IMR-90 (cell line): ENCODE data around the gene MAN2B1.

ENCODE experiments used
- CEBPB ChIP-seq: IDR thresholded peaks from 2 replicates; pipeline ENCODE4 v1.6.1; 2012; ENCODE audit warnings: low read depth, low read length, improper control_type of control experiment
- FOS ChIP-seq: fragments of 150-350 bp; IDR thresholded peaks from 2 replicates; pipeline ENCODE4 v1.6.1; 2016; ENCODE audit warnings: low read depth, low read length
- MXI1 ChIP-seq: IDR thresholded peaks from 2 replicates; pipeline ENCODE4 v1.6.1; 2012; ENCODE audit warnings: low read depth, mild to moderate bottlenecking, low read length, moderate library complexity, borderline replicate concordance
- POLR2A ChIP-seq: IDR thresholded peaks from 2 replicates; pipeline ENCODE4 v1.6.1; 2012; ENCODE audit warnings: mild to moderate bottlenecking, low read depth, low read length
- RAD21 ChIP-seq: IDR thresholded peaks from 2 replicates; pipeline ENCODE4 v1.6.1; 2012; ENCODE audit warnings: low read length, improper control_type of control experiment
- RCOR1 ChIP-seq: IDR thresholded peaks from 2 replicates; pipeline ENCODE4 v1.6.1; 2012; ENCODE audit warnings: mild to moderate bottlenecking, low read length, improper control_type of control experiment; ENCODE audit not compliant: insufficient replicate concordance
- RFX5 ChIP-seq: IDR thresholded peaks from 2 replicates; pipeline ENCODE4 v1.8.0; 2012; ENCODE audit warnings: low read depth, mild to moderate bottlenecking, low read length, moderate library complexity
- SMC3 ChIP-seq: fragments of 150-350 bp; IDR thresholded peaks from 2 replicates; pipeline ENCODE4 v1.6.1; 2016; ENCODE audit warnings: low read depth, mild to moderate bottlenecking, antibody characterized with exemption, low read length, moderate library complexity
- TF ChIP-seq, protein P1 (sequence below): conservative IDR thresholded peaks from 2 replicates; pipeline ENCODE4 v1.5.1; 2012; ENCODE audit warnings: mild to moderate bottlenecking, low read depth, low read length, improper control_type of control experiment

DNA sequence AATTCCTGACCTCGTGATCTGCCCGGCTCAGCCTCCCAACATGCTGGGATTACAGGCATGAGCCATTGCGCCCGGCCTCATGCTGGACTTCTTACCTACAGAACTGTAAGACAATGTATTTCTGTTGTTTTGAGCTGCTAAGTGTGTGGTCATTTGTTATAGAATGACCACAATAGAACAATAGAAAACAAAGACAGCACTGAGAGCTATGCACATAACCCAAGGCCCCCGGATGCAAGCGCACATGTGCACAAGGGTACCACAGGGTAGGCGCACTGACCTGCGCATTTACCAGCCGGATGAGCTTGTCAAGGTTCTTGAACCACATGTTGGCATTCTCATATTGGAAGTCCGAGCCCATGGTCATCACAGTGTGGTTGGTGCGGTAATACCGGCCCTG, 5.6 kb downstream of the MAN2B1 start:
- TF ChIP-seq POLR2A (no peak), CEBPB (no peak), MXI1 (no peak), SMC3 (no peak), RFX5 (no peak), RCOR1 (no peak), RAD21 (no peak), FOS (no peak)
- TF ChIP-seq, protein P1, sequence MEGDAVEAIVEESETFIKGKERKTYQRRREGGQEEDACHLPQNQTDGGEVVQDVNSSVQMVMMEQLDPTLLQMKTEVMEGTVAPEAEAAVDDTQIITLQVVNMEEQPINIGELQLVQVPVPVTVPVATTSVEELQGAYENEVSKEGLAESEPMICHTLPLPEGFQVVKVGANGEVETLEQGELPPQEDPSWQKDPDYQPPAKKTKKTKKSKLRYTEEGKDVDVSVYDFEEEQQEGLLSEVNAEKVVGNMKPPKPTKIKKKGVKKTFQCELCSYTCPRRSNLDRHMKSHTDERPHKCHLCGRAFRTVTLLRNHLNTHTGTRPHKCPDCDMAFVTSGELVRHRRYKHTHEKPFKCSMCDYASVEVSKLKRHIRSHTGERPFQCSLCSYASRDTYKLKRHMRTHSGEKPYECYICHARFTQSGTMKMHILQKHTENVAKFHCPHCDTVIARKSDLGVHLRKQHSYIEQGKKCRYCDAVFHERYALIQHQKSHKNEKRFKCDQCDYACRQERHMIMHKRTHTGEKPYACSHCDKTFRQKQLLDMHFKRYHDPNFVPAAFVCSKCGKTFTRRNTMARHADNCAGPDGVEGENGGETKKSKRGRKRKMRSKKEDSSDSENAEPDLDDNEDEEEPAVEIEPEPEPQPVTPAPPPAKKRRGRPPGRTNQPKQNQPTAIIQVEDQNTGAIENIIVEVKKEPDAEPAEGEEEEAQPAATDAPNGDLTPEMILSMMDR = no peak
